Smooth muscle cell (in vitro differentiated cells): ENCODE data around the gene LDLR. TPM values are rescaled to one million over a fixed set of nuclear protein-coding genes. Genes with fewer than 3 reads are reported as not detected.
A peak's percentile ranks its signal among the peaks of the same experiment; 100 is the strongest.
"Not testable (repeated sequence)": the region's sequence is repeated elsewhere in the genome, so short reads cannot be mapped to it uniquely, and the experiment has no call there.

Experiments
- DNase-seq: peaks from one replicate; lab custom pipeline; 2025; ENCODE audit not compliant: unreplicated experiment; lab: John Stamatoyannopoulos, UW
- H2AFZ ChIP-seq: fragments of 200-600 bp; sonication (generic); 2 replicates; pipeline ENCODE4 v1.6.0; 2016; ENCODE audit warnings: antibody characterized with exemption, low read depth, mild to moderate bottlenecking
- H3F3A ChIP-seq: fragments of 200-600 bp; sonication (generic); 2 replicates; pipeline ENCODE4 v1.6.0; 2017; ENCODE audit warnings: antibody characterized with exemption, low read depth
- H3K27ac ChIP-seq: fragments of 200-600 bp; sonication (generic); 2 replicates; pipeline ENCODE4 v1.5.1; 2016; ENCODE audit warnings: low read depth, mild to moderate bottlenecking
- H3K27me3 ChIP-seq: fragments of 200-600 bp; sonication (generic); 2 replicates; pipeline ENCODE4 v1.6.1; 2016; ENCODE audit warnings: low read depth, mild to moderate bottlenecking
- H3K36me3 ChIP-seq: fragments of 200-600 bp; sonication (generic); 2 replicates; pipeline ENCODE4 v1.5.1; 2016; ENCODE audit warnings: low read depth
- H3K4me1 ChIP-seq: fragments of 200-600 bp; sonication (generic); 2 replicates; pipeline ENCODE4 v1.5.1; 2016; ENCODE audit warnings: low read depth
- H3K4me2 ChIP-seq: fragments of 200-600 bp; sonication (generic); 2 replicates; pipeline ENCODE4 v1.6.0; 2016; ENCODE audit warnings: mild to moderate bottlenecking
- H3K4me3 ChIP-seq: fragments of 200-600 bp; sonication (generic); 2 replicates; pipeline ENCODE4 v1.5.1; 2016; ENCODE audit warnings: mild to moderate bottlenecking
- H3K79me2 ChIP-seq: fragments of 200-600 bp; sonication (generic); 2 replicates; pipeline ENCODE4 v1.6.0; 2016; ENCODE audit warnings: low read depth, mild to moderate bottlenecking
- H3K9ac ChIP-seq: fragments of 200-600 bp; sonication (generic); 2 replicates; pipeline ENCODE4 v1.6.0; 2016; ENCODE audit warnings: low read depth
- H3K9me3 ChIP-seq: fragments of 200-600 bp; sonication (generic); replicated peaks from 2 replicates; pipeline ENCODE4 v1.5.1; 2016; ENCODE audit warnings: low read depth
- H4K20me1 ChIP-seq: fragments of 200-600 bp; sonication (generic); 2 replicates; pipeline ENCODE4 v1.6.0; 2016; ENCODE audit warnings: low read depth
- CTCF ChIP-seq: fragments of 200-600 bp; sonication (generic); IDR thresholded peaks from 2 replicates; pipeline ENCODE4 v1.5.1; 2017; ENCODE audit warnings: borderline replicate concordance, mild to moderate bottlenecking, antibody characterized with exemption; ENCODE audit not compliant: insufficient read depth, poor library complexity, severe bottlenecking
- WGBS: methylation state at CpG from one replicate; pipeline ENCODE4 v1.1.7; 2016; ENCODE audit warnings: low lambda C conversion rate; 5-methylcytosine and 5-hydroxymethylcytosine counted together
- polyA plus RNA-seq: library from polyadenylated mRNA; unstranded; fragments of >200 nt; fragmentation: Nextera tagmentation; extraction: Ambion mirVana; gene quantifications from 2 replicates; pipeline ENCODE4 v1.2.1, GENCODE V29; 2016
- total RNA-seq: library from RNA; depleted of rRNA; stranded (reverse); fragments of >200 nt; gene quantifications from 2 replicates; pipeline ENCODE4 v1.2.3, GENCODE V29; 2014

The LDLR gene
- total and polyA plus RNA-seq, 2 experiments from 2014 or later, result 115 to 164 TPM

- Histone ChIP-seq H4K20me1 (no peaks in the 10 kb centered on the region), H3K9me3 (no peaks in the 10 kb centered on the region), H3K27me3 (no peaks in the 10 kb centered on the region), H2AFZ (no peak overlapping the region), H3K9ac (no peak overlapping the region), H3K79me2 (no peaks in the 10 kb centered on the region), H3K27ac (no peak overlapping the region), H3K4me2 (no peak overlapping the region), H3K4me1 (no peaks in the 10 kb centered on the region), H3K36me3 (no peaks in the 10 kb centered on the region), H3K4me3 (no peak overlapping the region), H3F3A (no peaks in the 10 kb centered on the region)
- 98% methylated on average over 11 of the region's 11 CpGs for WGBS
- TF ChIP-seq CTCF, result no peak
- DNase-seq, result no peak
These were observed 10.4 kb upstream of the LDLR start for GRCh38 chr19:11078893-11079292.

- DNase-seq, result no peak
- Histone ChIP-seq H3K9me3 (no peaks in the 10 kb centered on the region), H3K4me2 (no peak overlapping the region), H3K27me3 (no peaks in the 10 kb centered on the region), H3K27ac (no peak overlapping the region), H3K36me3 (no peaks in the 10 kb centered on the region), H3F3A (peaks cover 4% of the 10 kb centered on the region), H3K79me2 (no peaks in the 10 kb centered on the region), H3K4me1 (peaks cover 4% of the 10 kb centered on the region), H2AFZ (no peak overlapping the region), H3K9ac (no peak overlapping the region), H4K20me1 (no peaks in the 10 kb centered on the region), H3K4me3 (no peak overlapping the region)
- WGBS, result 96% methylated on average over 9 of the region's 9 CpGs
- no peak for TF ChIP-seq CTCF
These were observed 9.3 kb upstream of the LDLR start for GRCh38 chr19:11079999-11080398.

GRCh38 chr19:11087870-11088505 lies 1.3 kb upstream of the LDLR start:
- Histone ChIP-seq H3K4me2 (peak overlapping the region; percentile 85), H3K27me3 (no peaks in the 10 kb centered on the region), H3K27ac (peak overlapping the region; percentile 98), H3K9me3 (no peaks in the 10 kb centered on the region), H3K36me3 (no peaks in the 10 kb centered on the region), H3K9ac (peak overlapping the region; percentile 99), H3K4me3 (peak overlapping the region; percentile 87), H4K20me1 (peaks cover 26% of the 10 kb centered on the region), H2AFZ (no peak overlapping the region), H3K4me1 (peaks cover 24% of the 10 kb centered on the region), H3F3A (peaks cover 15% of the 10 kb centered on the region), H3K79me2 (peaks cover 37% of the 10 kb centered on the region)
- WGBS, result 81% methylated on average over 4 of the region's 4 CpGs
- no peak for DNase-seq
- no peak for TF ChIP-seq CTCF

- Histone ChIP-seq H3K4me1 (peaks cover 24% of the 10 kb centered on the region), H4K20me1 (peaks cover 33% of the 10 kb centered on the region), H3K9me3 (no peaks in the 10 kb centered on the region), H2AFZ (no peak overlapping the region), H3F3A (peaks cover 15% of the 10 kb centered on the region), H3K79me2 (peaks cover 43% of the 10 kb centered on the region), H3K4me2 (peak overlapping the region; percentile 85), H3K27ac (peak overlapping the region; percentile 98), H3K36me3 (no peaks in the 10 kb centered on the region), H3K9ac (peak overlapping the region; percentile 99), H3K27me3 (no peaks in the 10 kb centered on the region), H3K4me3 (peak overlapping the region; percentile 87)
- TF ChIP-seq CTCF, result no peak
- DNase-seq, result no peak
- WGBS, result 21% methylated on average over 11 of the region's 11 CpGs
These were observed 583 bp upstream of the LDLR start for GRCh38 chr19:11088506-11089253.

- not testable (repeated sequence) for H3K36me3 ChIP-seq, H3K27me3 ChIP-seq, DNase-seq, H2AFZ ChIP-seq, H3K9me3 ChIP-seq
- Histone ChIP-seq H3K4me2 (peak overlapping the region; percentile 85), H4K20me1 (peaks cover 46% of the 10 kb centered on the region), H3K4me1 (peaks cover 19% of the 10 kb centered on the region), H3F3A (peaks cover 15% of the 10 kb centered on the region), H3K27ac (peak overlapping the region; percentile 98), H3K4me3 (peak overlapping the region; percentile 87), H3K79me2 (peaks cover 56% of the 10 kb centered on the region), H3K9ac (peak overlapping the region; percentile 99)
- under 1% methylated on average over 15 of the region's 15 CpGs for WGBS
These were observed 676 bp downstream of the LDLR start for GRCh38 chr19:11090014-11090263.
